Cerebellar nuclear complex (tissue), 1 donor: ENCODE data around the gene TRIOBP.
A peak's percentile ranks its signal among the peaks of the same experiment; 100 is the strongest.

Source experiments
- DNase-seq, 2 experiments: peaks; one replicate each; lab custom pipeline; 2025; lab: John Stamatoyannopoulos, UW

TRIOBP gene

DNA sequence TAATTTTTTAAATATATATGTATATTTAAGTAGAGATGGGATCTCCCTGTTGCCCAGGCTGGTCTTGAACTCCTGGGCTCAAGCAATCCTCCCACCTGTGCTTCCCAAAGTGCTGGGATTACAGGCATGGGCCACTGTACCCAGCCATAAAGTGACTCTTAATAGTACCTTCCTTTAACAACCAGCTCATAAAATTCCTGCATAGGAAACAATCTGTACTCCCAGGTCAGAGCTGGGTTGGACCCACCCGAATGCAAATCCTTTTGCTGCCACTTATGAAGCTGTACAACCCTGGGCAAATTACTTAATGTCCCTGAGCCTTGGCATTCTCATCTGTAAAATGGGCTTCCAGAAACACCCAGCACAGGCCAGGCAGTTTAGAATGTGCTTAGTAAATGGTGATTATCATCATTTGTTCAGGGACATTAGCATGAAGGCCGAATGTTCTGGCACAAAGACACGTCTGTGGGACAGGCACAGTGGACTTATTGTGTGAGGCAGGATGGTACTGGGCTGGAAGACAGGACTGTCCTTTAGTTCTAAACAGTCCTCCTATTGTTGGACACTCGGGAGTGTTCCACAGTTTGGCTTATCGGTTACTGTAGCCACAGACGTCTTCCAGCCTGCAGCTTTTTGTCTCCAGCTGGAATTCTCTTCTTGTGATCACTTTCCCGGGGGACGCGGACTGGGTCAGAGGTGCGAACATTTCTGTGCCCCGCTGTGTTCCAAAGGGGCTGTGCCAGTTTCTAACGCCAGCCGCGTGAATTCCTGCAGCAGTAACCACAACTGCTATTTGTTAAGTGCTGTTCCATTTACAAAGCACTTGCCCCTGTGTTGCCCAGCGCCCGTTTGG is 32.4 kb upstream of the TRIOBP start:
- no peak for DNase-seq

DNA sequence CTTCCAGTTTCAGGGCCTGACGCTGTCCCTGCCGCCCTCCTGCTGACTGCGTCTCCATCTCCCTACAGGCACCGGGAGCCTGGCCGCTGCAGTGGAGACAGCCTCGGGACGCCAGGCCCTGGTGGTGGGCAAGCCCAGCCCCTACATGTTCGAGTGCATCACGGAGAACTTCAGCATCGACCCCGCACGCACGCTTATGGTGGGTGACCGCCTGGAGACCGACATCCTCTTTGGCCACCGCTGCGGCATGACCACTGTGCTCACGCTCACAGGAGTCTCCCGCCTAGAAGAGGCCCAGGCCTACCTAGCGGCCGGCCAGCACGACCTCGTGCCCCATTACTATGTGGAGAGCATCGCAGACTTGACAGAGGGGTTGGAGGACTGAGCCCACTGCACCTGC is 31.4 kb upstream of the TRIOBP start:
- no peak for DNase-seq

DNA sequence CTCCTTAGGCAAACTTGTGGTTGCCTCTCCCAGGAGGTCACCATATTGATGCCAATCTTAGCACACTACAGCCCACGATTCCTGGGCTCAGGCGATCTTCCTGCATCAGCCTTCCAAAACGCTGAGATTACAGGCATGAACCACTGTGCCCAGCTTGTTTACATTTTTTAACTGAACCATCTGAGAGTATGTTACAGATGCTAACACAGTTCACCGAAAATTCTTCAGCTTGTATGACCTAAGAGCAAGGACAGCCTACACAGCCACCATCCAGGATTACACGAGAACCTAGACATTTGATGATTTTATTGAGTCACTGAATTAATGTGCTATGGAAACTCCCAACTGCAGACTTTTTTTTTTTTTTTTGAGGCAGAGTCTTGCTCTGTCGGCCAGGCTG is 27.3 kb upstream of the TRIOBP start:
- no peak for DNase-seq

DNA sequence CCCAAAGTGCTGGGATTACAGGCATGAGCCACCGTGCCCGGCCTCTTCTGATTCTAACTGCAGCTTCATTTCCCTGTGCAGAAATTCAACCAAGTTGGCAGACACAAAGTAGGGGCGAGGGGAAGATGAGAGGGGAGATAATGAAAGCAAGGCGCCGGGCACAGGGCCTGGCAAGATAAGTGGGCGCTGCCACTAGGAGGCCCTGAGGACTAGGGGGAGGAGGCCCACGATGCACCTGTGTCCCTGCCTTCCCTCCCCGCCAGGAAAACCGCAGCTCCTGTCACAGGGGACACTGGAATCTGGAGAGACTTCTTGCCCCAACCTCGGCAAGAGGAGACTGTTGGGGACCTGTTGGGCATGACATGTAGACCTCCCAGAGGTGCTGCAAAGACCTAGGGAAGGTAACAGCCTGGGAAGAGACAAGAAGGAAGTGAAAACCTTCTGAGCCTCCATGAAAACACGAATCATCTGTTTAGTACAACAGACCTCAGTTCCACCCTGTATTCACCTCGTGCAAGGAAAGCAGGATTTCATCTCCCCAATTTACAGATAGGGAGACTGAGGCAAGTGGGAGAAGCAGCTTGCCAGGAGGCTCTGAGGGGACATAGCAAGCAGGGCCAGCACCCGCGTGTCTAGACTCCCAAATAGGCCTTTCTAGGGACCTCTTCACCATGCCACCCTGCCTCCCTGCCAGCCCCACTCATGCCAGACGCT is 24.5 kb upstream of the TRIOBP start:
- DNase-seq = no peak

DNA sequence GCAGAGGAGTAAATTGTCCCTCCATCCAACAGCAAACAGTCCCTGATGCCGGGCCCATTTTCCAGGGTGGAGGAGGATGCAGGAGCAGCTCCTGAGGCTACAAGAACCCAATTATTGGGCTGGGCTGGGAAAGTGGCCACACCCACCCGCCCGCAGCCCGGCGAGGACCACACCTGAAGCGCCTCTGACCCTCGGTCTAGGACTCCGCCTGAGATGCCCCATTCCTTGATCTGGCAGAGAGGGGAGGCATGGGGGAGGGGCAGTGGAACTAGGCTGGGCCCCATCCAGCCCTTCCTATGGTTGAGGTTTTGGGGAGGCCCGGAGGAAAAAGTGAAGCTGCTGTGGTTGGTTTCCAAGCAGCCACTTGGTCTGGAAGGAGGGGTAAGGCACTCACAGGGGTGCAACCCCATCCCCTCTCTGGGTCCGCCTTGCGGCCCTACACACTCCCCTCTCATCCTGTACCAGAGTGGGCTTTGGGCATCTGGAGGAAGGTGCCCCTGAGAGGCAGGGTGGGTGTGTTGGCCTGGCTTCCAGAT is 23.9 kb upstream of the TRIOBP start:
- no peak for DNase-seq

DNA sequence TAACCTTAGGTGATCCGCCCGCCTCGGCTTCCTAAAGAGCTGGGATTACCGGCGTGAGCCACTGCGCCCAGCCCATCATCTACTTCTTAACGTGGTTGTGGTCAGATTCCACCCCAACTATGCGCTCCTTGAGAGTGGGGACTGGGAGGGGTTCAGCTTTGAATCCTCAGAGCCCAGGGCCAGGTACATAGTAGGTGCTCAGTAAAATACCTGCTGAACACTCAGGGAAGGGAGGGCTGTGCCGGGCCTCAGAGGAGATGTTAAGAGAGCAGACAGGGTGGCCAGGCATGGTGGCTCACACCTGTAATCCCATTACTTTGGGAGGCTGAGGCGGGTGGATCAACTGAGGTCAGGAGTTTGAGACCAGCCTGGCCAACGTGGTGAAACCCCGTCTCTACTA is 22.6 kb upstream of the TRIOBP start:
- DNase-seq = no peak

DNA sequence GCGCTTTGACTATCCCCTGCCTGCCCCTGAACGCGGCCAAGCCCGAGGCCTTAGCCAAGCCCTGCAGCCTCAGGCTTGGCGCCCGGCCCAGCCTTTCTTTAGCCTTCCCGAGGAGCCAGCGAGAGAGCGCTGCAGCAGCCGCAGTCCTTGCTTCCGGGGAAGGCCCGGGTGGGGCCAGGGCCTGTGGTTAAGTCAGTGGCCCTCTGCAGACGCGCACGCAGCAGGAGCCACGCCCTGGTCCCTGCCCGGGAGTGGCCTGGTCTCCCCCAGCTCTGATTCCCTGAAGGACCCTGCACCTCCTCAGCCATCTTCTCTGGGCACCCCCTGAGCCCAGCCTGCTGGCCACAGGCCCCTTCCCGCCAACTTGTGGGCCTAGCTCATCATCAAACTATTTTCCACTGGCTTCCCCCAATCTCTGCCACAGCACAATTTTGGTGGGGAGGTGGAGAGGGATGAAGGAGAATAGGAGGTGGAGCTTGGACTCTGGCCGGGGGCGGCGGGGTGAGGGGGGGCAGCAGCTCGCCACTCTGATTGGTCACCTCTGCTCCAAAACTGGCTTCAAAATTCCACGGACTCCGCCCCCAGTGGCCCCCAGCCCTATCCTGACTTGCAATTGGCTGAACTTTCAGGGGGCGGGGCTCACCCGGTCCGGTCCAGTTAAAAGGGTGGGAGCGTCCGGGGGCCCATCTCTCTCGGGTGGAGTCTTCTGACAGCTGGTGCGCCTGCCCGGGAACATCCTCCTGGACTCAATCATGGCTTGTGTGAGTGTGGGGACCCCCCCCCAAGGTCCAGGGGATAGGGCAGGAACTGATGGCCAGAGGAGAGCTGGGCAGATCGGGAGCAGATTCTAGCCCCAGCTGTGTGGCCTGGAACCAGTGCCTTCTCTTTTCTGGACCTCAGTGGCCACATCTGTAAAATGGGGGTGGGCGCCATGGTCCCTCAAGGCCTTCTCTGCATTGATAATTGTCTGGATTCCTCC is 21.6 kb upstream of the TRIOBP start, which contains the start of gene LGALS1:
Gene LGALS1, plus strand, starts transcription at position 686 of the 979 bp plus-strand sequence. Its CDS starts 67 bp downstream, at position 753.
- DNase-seq = peak in 1 of 2 experiments; percentile 60

DNA sequence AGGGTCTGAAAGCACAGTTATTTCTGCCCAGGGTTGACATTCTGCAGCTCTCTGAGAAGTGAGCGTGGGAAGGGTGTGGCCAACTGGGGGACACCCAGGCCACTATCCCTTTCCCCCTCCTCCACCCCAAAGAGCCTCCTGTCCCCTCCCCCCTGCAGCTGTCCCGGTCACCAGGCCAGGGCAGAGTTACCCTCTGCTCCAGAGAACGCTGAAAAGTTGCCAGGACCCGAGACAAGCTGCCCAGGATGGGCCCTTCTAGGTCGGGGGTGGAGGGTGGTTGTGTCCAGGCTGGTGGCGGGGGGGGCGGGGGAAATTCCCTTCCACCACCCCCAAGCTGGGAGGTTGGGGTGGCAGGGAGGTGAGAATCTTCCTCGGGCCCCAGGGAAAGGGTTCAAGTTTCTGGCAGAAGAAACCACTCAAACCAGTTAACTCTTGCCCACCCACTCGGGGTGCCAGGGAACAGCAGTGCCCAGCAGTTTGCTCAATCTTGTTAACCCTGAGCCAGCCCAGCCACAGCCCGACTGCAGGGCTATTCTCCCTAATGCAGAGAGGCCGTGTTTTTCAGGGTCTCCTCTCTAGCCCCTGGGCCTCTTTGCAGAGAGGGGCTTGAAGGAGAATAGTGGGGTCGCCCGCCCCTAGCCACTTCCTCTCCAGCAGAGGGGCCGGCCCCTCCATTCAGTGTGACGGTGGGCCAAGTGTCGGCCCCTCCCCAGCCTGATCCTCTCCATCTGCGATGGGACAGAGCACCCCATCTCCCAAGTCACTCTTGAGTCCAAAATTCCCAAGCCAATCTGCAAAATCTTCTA is 20.7 kb upstream of the TRIOBP start:
- DNase-seq = no peak

DNA sequence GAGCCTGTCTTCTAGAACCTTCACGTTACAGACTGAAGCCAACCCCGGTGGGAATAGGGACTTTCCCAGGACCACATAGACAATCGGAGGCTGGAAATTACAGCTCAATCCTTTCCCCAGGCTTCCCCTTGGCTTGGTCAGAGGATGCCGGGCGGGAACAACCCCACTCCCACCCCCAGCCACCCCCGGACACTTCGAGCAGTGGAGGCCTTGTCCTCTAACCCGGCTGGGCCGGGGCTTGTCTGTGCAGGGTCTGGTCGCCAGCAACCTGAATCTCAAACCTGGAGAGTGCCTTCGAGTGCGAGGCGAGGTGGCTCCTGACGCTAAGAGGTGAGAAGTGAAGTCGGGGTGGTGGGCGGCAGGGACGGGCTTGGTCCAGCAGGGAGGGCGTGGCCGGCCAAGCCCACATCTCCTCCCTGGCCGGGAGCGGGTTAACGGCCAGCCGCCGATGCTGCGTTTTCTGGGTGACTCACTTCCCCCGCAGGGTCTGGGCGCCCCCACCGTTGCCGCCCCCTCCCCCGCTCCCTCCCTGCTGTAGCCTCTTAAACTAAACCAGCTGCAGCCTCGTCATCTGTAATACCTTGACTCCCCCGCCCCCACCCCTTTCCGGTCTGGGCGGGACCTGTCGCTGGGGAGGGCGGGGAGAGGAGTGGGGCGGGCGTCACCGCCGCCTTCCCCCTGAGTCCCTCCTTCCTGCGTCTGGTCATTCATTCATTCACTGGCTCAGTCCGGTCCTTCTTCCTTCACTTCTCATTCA is 19.9 kb upstream of the TRIOBP start:
- DNase-seq = no peak

DNA sequence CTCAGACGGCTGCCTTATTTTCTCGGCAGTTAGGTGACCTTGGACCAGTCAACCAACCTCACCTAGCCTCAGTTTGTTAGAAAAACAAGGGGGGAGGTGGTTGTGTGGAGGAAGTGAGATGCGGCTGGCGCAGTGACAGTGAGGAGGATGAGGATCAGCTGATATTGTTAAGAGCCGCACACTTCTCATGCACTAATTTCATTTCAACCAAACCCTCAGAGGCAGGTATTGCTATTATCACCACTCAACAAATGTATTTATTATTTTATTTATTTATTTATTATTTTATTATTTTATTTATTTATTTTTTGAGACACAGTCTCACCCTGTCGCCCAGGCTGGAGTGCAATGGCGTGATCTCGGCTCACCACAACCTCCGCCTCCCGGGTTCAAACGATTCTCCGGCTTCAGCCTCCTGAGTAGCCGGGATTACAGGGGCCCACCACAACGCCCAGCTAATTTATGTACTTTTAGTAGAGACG is 19.3 kb upstream of the TRIOBP start:
- no peak for DNase-seq

DNA sequence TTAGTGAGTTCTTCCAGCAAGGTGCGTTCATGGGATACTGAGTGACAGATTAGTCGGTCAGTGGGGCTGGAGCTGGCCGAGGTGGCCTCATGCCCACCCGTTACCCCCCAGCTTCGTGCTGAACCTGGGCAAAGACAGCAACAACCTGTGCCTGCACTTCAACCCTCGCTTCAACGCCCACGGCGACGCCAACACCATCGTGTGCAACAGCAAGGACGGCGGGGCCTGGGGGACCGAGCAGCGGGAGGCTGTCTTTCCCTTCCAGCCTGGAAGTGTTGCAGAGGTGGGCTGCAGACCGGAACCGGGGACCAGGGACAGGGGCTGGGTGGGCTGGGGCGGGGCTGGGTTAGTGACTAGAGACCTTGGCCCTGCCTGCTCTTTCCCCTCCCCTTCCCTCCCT is 18.5 kb upstream of the TRIOBP start:
- no peak for DNase-seq

DNA sequence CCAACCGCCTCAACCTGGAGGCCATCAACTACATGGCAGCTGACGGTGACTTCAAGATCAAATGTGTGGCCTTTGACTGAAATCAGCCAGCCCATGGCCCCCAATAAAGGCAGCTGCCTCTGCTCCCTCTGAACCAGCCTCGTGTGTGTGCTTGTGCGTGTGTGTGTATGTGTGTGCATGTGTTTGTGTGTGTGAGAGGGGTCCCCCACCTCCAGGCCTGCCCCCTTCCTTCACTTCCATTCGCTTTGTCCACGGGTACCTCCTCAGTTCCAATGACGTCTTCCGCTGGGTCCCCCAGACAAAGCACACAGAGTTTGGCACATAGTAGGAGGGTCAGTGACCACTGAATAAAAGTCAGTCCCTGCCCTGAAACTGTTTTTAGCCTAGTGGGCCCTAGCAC is 17.2 kb upstream of the TRIOBP start:
- DNase-seq = no peak

DNA sequence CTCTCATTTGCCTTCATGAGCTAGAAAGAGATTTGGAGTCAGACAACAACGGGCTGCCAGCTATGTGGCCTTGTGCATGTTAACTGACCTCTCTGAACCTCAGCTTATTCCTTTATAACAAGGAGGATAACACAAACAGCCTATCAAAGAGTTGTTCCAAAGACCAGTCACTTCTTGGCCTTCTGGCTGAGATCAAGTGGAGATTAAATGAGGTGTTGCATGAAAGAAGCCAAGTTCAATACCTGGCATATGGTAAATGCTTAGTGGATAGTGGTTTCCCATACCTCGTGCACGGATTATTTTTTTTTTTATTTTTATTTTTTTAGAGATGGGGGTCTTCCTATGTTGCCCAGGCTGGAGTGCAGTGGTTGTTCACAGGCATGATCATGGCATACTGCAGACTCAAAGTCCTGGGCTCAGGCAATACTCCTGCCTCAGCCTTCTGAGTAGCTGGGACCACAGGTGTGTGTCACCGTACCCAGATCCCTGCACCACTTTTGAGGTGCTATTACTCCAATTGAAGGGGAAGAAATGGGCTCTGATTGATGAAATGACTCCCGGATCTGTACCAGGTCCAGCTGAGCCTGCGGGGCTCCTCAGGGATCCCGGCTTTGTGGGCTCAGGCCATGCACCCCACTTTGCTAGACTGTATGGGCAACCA is 16.5 kb upstream of the TRIOBP start:
- DNase-seq = no peak

DNA sequence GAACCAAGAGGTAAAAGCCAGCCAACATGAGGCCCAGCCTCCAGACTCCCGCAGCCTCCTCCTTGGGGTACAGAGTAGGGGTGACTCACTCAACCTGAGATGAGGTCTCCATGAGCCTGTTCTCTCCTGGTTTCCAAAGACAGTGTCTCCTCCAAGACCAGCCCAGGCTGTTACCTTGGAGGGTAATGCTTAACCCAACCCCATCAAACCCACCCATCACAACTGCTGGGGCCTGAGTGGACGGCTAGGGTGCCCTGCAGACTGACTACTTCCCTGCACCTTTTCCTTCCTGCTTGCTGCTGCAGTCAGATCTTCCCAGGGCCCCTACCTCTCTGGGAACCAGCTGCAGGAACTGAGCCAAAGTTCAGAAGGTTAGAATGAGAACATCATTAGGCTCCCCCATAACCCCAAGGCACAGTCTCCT is 15.8 kb upstream of the TRIOBP start:
- no peak for DNase-seq

DNA sequence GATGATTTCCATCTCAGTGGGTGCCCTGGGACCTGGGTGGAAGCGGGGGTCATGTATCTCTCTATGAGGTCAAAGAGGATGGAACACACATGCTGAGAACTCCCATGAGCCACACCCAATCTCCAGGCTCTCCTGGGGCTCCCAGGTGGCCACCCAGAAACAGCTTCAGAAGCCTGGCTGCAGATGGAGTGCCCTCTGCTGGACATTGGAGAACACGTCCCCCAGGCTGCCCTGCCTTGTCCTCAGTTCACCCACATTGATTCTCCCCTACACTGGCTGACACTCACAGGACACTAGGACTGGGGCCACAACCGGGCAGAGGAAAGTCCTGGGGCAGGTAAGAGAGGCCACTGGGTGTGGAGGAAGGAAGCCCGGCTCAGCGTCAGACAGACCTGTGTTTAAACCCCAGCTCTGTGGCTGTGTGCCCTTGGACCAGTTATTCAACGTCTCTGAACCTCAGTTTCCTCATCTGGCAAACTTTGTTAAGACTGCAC is 15.2 kb upstream of the TRIOBP start:
- no peak for DNase-seq

DNA sequence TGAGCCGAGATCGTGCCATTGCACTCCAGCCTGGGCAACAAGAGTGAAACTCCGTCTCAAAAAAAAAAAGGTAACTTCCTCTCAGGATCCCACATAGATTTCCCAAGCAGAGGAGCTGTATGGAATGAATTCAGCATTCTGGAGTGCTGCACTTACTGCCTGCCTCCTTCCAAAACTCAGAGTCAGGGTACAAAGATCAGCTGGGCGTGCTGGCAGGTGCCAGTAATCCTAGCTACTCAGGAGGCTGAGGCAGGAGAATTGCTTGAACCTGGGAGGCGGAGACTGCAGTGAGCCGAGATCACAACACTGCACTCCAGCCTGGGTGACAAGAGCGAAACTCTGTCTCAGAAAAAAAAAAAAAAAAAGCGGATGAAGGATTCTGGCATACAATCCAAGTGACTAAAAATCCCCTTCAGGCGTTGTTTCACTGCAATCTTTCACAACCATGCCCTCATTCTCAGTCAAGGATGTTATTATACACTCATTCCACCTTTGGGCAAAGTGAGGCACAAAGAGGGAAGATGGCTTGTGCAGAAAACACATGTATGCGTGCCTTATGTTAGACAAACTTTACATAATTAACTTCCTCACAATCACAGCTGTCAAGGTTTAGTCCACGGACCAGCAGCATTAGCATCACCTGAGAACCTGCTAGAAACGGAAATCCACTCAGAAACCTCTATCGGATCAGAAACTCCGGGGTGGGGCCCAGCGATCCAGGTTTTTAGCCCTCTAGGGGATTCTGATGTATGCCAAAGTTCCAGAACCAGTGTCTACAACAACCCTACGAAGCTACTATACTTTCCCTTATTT is 11.8 kb upstream of the TRIOBP start:
- no peak for DNase-seq

DNA sequence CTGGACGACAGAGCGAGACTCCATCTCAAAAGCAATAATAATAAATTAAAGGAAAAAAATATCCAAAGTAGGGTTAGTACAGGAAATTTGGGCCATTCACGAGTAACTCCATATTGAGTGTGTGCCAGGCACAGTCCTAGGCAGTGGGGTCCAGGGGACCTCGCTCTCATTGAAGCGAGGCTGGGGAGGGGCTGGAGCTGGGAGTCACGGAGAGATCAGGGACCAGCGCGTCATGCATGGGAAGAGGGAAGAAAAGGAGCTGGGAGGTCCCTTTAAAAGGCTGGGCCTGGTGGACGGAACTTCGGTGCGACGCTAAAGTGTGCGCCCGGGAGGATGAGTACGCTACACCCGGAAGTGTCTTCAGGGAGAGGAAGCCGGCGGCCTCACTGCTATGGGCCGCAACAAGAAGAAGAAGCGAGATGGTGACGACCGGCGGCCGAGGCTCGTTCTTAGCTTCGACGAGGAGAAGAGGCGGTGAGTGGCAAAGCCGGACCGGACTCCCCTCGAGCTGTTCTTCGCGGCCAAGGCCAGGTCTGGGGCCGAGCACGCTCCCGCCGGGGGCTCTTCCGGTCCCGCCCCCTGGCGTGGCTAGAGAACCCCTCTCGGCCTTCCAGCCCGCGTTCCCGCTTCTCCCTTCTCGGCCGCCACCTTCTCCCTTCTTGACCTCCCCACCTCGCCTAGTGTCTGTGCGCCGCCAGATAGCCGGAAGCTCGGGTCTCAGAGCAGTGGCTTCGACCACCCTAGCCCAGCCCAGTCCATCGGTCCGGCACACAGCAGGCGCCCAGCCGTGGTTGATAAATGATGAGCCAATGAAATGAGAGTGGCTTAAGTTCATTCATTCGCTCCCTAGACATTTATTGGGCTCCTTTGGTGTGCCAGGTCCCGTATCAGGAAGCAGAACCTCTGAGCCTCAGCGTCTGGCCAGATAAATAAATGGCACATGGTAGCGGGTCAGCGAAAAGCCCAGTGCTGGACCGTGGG is 10.6 kb upstream of the TRIOBP start, which contains the start of gene NOL12:
Gene NOL12, plus strand, starts transcription at position 342 of the 981 bp plus-strand sequence. Its CDS starts 50 bp downstream, at position 392.
- DNase-seq = peak in 1 of 2 experiments; percentile 44
